Panc1 (cell line): ENCODE measurements around the gene ACTL7A. TPM values are rescaled to one million over a fixed set of nuclear protein-coding genes. Genes with fewer than 3 reads are reported as not detected.

Experiments used
- ATAC-seq: fragments of 200-7000 bp; cut with Tn5 transposase; 2 replicates; pipeline ENCODE4 v1.9.1; 2020; ENCODE audit warnings: mild to moderate bottlenecking, moderate library complexity
- BruUV-seq: library from RNA; stranded (reverse); fragments of 400-500 nt; replicated peaks from 2 replicates; lab custom pipeline; 2021; lab: Mats Ljungman, UMichigan
- CTCF ChIA-PET: fragments of 300-600 bp; sonication (Branson Sonifier 250); formaldehyde crosslinking; loops from one replicate; lab custom pipeline; 2022; ENCODE audit warnings: antibody characterized with exemption; lab: Charles Lee
- POLR2A ChIA-PET: fragments of 300-600 bp; sonication (Branson Sonifier 250); formaldehyde crosslinking; loops from one replicate; lab custom pipeline; 2022; ENCODE audit warnings: antibody characterized with exemption; lab: Charles Lee
- DNase-seq: peaks from one replicate; pipeline ENCODE4 v3.0.0-alpha.2; 2010; ENCODE audit warnings: low read depth, low spot score
- H3K27ac ChIP-seq: 2 replicates; pipeline ENCODE4 v1.5.1; 2011; ENCODE audit warnings: mild to moderate bottlenecking, low read length, inconsistent platforms
- H3K27me3 ChIP-seq: fragments of 200-500 bp; sonication (Bioruptor generic); 2 replicates; pipeline ENCODE4 v1.6.0; 2014; ENCODE audit warnings: low read length, inconsistent platforms; ENCODE audit not compliant: control insufficient read depth, insufficient read depth
- H3K36me3 ChIP-seq: fragments of 200-500 bp; sonication (Bioruptor generic); 2 replicates; pipeline ENCODE4 v1.5.1; 2014; ENCODE audit warnings: inconsistent platforms, mild to moderate bottlenecking, low read length, moderate library complexity; ENCODE audit not compliant: control insufficient read depth, insufficient read depth
- H3K4me1 ChIP-seq: 2 replicates; pipeline ENCODE4 v1.5.1; 2011; ENCODE audit warnings: inconsistent platforms, mild to moderate bottlenecking, low read length, moderate library complexity; ENCODE audit not compliant: control insufficient read depth, insufficient read depth
- H3K4me3 ChIP-seq, 2 experiments: 2 replicates each; pipeline ENCODE4 v1.5.1; 2011 to 2012; ENCODE audit warnings: low read depth in 2 of 2, low read length in 2 of 2, mild to moderate bottlenecking in 2 of 2, inconsistent platforms in 1 of 2, moderate library complexity in 1 of 2
- H3K9me3 ChIP-seq: fragments of 200-500 bp; sonication (Bioruptor generic); 2 replicates; pipeline ENCODE4 v1.5.1; 2014; ENCODE audit warnings: low read depth, mild to moderate bottlenecking, inconsistent platforms, low read length, moderate library complexity; ENCODE audit not compliant: control insufficient read depth, insufficient read depth
- POLR2AphosphoS5 ChIP-seq: IDR thresholded peaks from 2 replicates; pipeline ENCODE4 v1.6.1; 2012; ENCODE audit warnings: mild to moderate bottlenecking, low read depth, low read length, moderate library complexity
- SIN3A ChIP-seq: IDR thresholded peaks from 2 replicates; pipeline ENCODE4 v1.6.1; 2012; ENCODE audit warnings: low read depth, mild to moderate bottlenecking, low read length, moderate library complexity, borderline replicate concordance; ENCODE audit not compliant: insufficient read depth
- TCF7L2 ChIP-seq: IDR thresholded peaks from 2 replicates; pipeline ENCODE4 v1.6.1; 2011; ENCODE audit warnings: mild to moderate bottlenecking, low read depth, low read length, inconsistent platforms
- in situ Hi-C: cut with HindIII; loops from 2 replicates; pipeline ENCODE4 v1.10.0; 2016; ENCODE audit warnings: low sequenced_read_pairs, low pct_unique_long_range_greater_than_20kb
- intact Hi-C: fragments of 100-400 bp; cut with micrococcal nuclease; formaldehyde crosslinking; loops from one replicate; pipeline ENCODE4 v1.10.0; 2022; ENCODE audit not compliant: unreplicated experiment
- total RNA-seq: library from RNA; stranded (reverse); gene quantifications from one replicate; pipeline ENCODE4 v1.2.1, GENCODE V29; 2021; ENCODE audit not compliant: unreplicated experiment
- TF ChIP-seq, protein P1 (sequence below): fragments of 450-650 bp; IDR thresholded peaks from 2 replicates; pipeline ENCODE4 v1.5.1; 2017; ENCODE audit warnings: mild to moderate bottlenecking
- TF ChIP-seq, protein P2 (sequence below), 2 experiments: IDR thresholded peaks; 2 replicates each; pipeline ENCODE4 v1.6.1; 2011 to 2012; ENCODE audit warnings: low read depth in 2 of 2, control low read depth in 1 of 2, low read length in 1 of 2, mild to moderate bottlenecking in 1 of 2, moderate library complexity in 1 of 2; ENCODE audit not compliant: insufficient read depth in 1 of 2

The ACTL7A gene
- total RNA-seq, 1 experiment from 2014 or later: not detected

DNA sequence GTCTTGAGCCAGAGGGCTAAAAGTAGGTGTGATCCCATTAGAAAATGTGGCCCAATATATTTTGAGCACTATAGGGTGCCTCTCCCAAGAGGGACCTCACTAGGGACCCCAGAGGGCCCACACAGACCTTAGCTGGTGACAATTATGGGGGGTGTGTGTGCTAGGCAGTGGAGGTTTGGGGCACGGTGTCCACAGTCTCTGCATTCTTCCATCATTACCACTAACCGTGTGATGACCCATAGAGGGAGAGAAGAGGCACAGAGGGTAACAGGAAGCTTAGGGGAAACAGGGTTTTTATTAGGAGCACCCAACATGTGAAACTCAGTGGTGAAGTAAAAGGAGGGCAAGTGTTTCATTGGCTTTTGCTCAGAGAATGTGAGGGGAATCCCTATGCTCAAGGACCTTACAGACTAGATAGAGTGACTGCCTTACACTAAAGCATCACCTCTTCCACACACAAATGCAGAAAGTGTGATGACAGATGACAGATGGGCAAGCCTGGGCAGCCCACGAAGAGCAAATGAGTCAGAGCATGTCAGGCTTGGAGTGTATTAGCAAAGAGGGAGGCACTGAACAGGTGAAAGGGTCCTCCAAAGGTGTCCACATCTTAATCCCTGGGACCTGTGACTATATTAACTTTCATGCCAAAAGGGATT, 2.5 kb upstream of the ACTL7A start:
- intact Hi-C loops: no loop called here

DNA sequence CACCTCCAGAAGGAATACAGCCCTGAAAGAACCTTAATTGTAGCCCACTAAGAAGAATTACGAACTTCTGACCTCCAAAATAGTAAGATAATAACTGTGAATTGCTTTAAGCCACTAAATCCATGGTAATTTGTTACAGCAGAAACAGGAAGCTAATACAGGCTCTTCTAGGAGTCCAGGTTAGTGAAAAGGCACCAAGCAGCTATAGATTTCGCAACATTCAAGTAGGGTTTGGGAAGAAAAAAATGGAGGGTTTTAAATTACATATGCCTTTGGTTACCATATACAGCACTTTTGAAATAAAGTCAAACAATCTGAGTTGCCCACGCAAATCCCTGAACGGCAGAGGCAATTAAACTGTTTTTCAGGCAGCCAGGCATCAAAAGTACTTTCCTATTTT, 1.7 kb upstream of the ACTL7A start:
- H3K27me3 ChIP-seq: no peaks in the 10 kb centered on the region
- BruUV-seq: no TSS peak
- ATAC-seq (no peak), DNase-seq (no peak)
- no peaks in the 10 kb centered on the region for H3K4me1 ChIP-seq
- in situ Hi-C loops: no loop called here
- no peak for TF ChIP-seq SIN3A
- intact Hi-C loops: no loop called here
- no peaks in the 10 kb centered on the region for H3K36me3 ChIP-seq
- no peak overlapping the region for H3K4me3 ChIP-seq
- no peak overlapping the region for H3K27ac ChIP-seq
- ChIA-PET CTCF (no interaction called here), POLR2A (no interaction called here)
- H3K9me3 ChIP-seq: no peaks in the 10 kb centered on the region

More for the DNA sequence above, 2.5 kb upstream of the ACTL7A start:
- ATAC-seq (no peak), DNase-seq (no peak)
- Histone ChIP-seq H3K4me1 (no peaks in the 10 kb centered on the region), H3K4me3 (no peak overlapping the region), H3K9me3 (no peaks in the 10 kb centered on the region), H3K27me3 (no peaks in the 10 kb centered on the region), H3K36me3 (no peaks in the 10 kb centered on the region), H3K27ac (no peak overlapping the region)
- ChIA-PET POLR2A (no interaction called here), CTCF (no interaction called here)
- in situ Hi-C loops: no loop called here
- TF ChIP-seq SIN3A (no peak), TCF7L2 (no peak), POLR2AphosphoS5 (no peak)
- TF ChIP-seq, protein P1, sequence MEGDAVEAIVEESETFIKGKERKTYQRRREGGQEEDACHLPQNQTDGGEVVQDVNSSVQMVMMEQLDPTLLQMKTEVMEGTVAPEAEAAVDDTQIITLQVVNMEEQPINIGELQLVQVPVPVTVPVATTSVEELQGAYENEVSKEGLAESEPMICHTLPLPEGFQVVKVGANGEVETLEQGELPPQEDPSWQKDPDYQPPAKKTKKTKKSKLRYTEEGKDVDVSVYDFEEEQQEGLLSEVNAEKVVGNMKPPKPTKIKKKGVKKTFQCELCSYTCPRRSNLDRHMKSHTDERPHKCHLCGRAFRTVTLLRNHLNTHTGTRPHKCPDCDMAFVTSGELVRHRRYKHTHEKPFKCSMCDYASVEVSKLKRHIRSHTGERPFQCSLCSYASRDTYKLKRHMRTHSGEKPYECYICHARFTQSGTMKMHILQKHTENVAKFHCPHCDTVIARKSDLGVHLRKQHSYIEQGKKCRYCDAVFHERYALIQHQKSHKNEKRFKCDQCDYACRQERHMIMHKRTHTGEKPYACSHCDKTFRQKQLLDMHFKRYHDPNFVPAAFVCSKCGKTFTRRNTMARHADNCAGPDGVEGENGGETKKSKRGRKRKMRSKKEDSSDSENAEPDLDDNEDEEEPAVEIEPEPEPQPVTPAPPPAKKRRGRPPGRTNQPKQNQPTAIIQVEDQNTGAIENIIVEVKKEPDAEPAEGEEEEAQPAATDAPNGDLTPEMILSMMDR: no peak
- TF ChIP-seq, protein P2, sequence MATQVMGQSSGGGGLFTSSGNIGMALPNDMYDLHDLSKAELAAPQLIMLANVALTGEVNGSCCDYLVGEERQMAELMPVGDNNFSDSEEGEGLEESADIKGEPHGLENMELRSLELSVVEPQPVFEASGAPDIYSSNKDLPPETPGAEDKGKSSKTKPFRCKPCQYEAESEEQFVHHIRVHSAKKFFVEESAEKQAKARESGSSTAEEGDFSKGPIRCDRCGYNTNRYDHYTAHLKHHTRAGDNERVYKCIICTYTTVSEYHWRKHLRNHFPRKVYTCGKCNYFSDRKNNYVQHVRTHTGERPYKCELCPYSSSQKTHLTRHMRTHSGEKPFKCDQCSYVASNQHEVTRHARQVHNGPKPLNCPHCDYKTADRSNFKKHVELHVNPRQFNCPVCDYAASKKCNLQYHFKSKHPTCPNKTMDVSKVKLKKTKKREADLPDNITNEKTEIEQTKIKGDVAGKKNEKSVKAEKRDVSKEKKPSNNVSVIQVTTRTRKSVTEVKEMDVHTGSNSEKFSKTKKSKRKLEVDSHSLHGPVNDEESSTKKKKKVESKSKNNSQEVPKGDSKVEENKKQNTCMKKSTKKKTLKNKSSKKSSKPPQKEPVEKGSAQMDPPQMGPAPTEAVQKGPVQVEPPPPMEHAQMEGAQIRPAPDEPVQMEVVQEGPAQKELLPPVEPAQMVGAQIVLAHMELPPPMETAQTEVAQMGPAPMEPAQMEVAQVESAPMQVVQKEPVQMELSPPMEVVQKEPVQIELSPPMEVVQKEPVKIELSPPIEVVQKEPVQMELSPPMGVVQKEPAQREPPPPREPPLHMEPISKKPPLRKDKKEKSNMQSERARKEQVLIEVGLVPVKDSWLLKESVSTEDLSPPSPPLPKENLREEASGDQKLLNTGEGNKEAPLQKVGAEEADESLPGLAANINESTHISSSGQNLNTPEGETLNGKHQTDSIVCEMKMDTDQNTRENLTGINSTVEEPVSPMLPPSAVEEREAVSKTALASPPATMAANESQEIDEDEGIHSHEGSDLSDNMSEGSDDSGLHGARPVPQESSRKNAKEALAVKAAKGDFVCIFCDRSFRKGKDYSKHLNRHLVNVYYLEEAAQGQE (IDR thresholded peaks at IDR 0.05; ENCODE audit: insufficient read depth in 1 of 2, low read depth in 2 of 2, low read length in 1 of 2): no peak
- BruUV-seq: no TSS peak

DNA sequence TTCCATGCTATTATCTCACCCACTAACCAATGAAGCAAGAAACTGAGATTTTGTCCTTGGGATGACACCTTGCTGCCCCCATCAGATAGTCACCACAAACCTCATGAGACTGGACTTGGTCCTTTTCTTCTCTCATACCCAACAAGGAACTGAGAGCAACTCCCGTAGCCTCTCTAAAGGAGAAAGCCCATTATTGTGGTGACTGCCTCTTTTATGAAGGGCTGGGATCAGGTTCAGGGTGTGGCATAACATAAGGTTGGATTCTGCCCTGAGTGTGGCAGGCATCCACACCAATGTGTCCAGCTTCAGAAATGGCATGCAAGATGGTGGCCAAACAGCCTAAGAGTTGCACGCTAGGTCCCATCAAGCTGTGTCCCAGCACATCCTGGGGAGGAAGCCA, 1.3 kb upstream of the ACTL7A start:
- no peaks in the 10 kb centered on the region for H3K4me1 ChIP-seq
- no peak overlapping the region for H3K4me3 ChIP-seq
- ChIA-PET POLR2A (no interaction called here), CTCF (no interaction called here)
- no peak for DNase-seq
- no peaks in the 10 kb centered on the region for H3K27me3 ChIP-seq
- intact Hi-C loops (no loop called here), in situ Hi-C loops (no loop called here)
- ATAC-seq: no peak
- H3K36me3 ChIP-seq: no peaks in the 10 kb centered on the region
- no peak overlapping the region for H3K27ac ChIP-seq
- no peaks in the 10 kb centered on the region for H3K9me3 ChIP-seq
- BruUV-seq: no TSS peak
- TF ChIP-seq SIN3A: no peak
